Measurements from ENCODE around the gene NYAP1. TPM values are rescaled to one million over a fixed set of nuclear protein-coding genes. Genes with fewer than 3 reads are reported as not detected.
"Not testable (repeated sequence)": the region's sequence is repeated elsewhere in the genome, so short reads cannot be mapped to it uniquely, and the experiment has no call there.

The NYAP1 gene
- total RNA-seq, 1 donor from 2014 or later, result under 0.01 TPM

- H3K27me3 ChIP-seq (ENCODE audit: control insufficient read depth, insufficient read depth, low read length), result no peaks in the 10 kb centered on the region
- no peak for TF ChIP-seq CTCF (IDR thresholded peaks at IDR 0.05; ENCODE audit: insufficient read depth, low read length, severe bottlenecking)
- peak; percentile 33 for DNase-seq (ENCODE audit: low read depth)
- no peaks in the 10 kb centered on the region for H3K36me3 ChIP-seq (ENCODE audit: control insufficient read depth, insufficient read depth, low read length)
- no peak for FAIRE-seq
- H3K4me3 ChIP-seq (ENCODE audit: low read depth, low read length), result no peak overlapping the region
Observed at GRCh38 chr7:100446040-100446439, 37.7 kb upstream of the NYAP1 start.

- not testable (repeated sequence) for H3K27me3 ChIP-seq (ENCODE audit: control insufficient read depth, insufficient read depth, low read length); H3K36me3 ChIP-seq (ENCODE audit: control insufficient read depth, insufficient read depth, low read length); DNase-seq (ENCODE audit: low read depth); FAIRE-seq; H3K4me3 ChIP-seq (ENCODE audit: low read depth, low read length)
Observed at GRCh38 chr7:100447363-100447762, 36.4 kb upstream of the NYAP1 start.

GRCh38 chr7:100449190-100449795, 34.4 kb upstream of the NYAP1 start:
- Histone ChIP-seq H3K27me3 (ENCODE audit: control insufficient read depth, insufficient read depth, low read length) (no peaks in the 10 kb centered on the region), H3K4me3 (ENCODE audit: low read depth, low read length) (no peak overlapping the region), H3K36me3 (ENCODE audit: control insufficient read depth, insufficient read depth, low read length) (no peaks in the 10 kb centered on the region)
- no peak for DNase-seq (ENCODE audit: low read depth)
- TF ChIP-seq CTCF (IDR thresholded peaks at IDR 0.05; ENCODE audit: insufficient read depth, low read length, severe bottlenecking), result no peak
- no peak for FAIRE-seq

- FAIRE-seq (no peak), DNase-seq (ENCODE audit: low read depth) (no peak)
- no peaks in the 10 kb centered on the region for H3K27me3 ChIP-seq (ENCODE audit: control insufficient read depth, insufficient read depth, low read length)
- no peaks in the 10 kb centered on the region for H3K36me3 ChIP-seq (ENCODE audit: control insufficient read depth, insufficient read depth, low read length)
- no peak for TF ChIP-seq CTCF (IDR thresholded peaks at IDR 0.05; ENCODE audit: insufficient read depth, low read length, severe bottlenecking)
- no peak overlapping the region for H3K4me3 ChIP-seq (ENCODE audit: low read depth, low read length)
Observed at GRCh38 chr7:100452513-100452912, 31.2 kb upstream of the NYAP1 start.

GRCh38 chr7:100453854-100454253, 29.9 kb upstream of the NYAP1 start:
- not testable (repeated sequence) for H3K27me3 ChIP-seq (ENCODE audit: control insufficient read depth, insufficient read depth, low read length); H3K4me3 ChIP-seq (ENCODE audit: low read depth, low read length); H3K36me3 ChIP-seq (ENCODE audit: control insufficient read depth, insufficient read depth, low read length); DNase-seq (ENCODE audit: low read depth); FAIRE-seq

GRCh38 chr7:100455206-100455605, 28.5 kb upstream of the NYAP1 start:
- Histone ChIP-seq H3K4me3 (ENCODE audit: low read depth, low read length) (no peak overlapping the region), H3K27me3 (ENCODE audit: control insufficient read depth, insufficient read depth, low read length) (no peaks in the 10 kb centered on the region), H3K36me3 (ENCODE audit: control insufficient read depth, insufficient read depth, low read length) (no peaks in the 10 kb centered on the region)
- no peak for FAIRE-seq
- no peak for TF ChIP-seq CTCF (IDR thresholded peaks at IDR 0.05; ENCODE audit: insufficient read depth, low read length, severe bottlenecking)
- no peak for DNase-seq (ENCODE audit: low read depth)

- Histone ChIP-seq H3K4me3 (ENCODE audit: low read depth, low read length) (no peak overlapping the region), H3K27me3 (ENCODE audit: control insufficient read depth, insufficient read depth, low read length) (no peaks in the 10 kb centered on the region), H3K36me3 (ENCODE audit: control insufficient read depth, insufficient read depth, low read length) (no peaks in the 10 kb centered on the region)
- FAIRE-seq (no peak), DNase-seq (ENCODE audit: low read depth) (no peak)
- TF ChIP-seq CTCF (IDR thresholded peaks at IDR 0.05; ENCODE audit: insufficient read depth, low read length, severe bottlenecking), result no peak
Observed at GRCh38 chr7:100456562-100456961, 27.2 kb upstream of the NYAP1 start.

All from bronchial epithelial cell (primary cell).